Stimulated activated CD8-positive, alpha-beta memory T cell treated with anti-CD3 and anti-CD28 coated beads, Interleukin-4, amount 100 ng/mL, for 1 hour (primary cell): Measurements from ENCODE around the gene SMARCE1.

Source experiments
- DNase-seq, 2 donors: peaks; one replicate each; pipeline ENCODE4 v3.0.0-alpha.2; 2020; ENCODE audit warnings: low read depth in 2 of 2, low spot score in 1 of 2

The SMARCE1 gene

DNA sequence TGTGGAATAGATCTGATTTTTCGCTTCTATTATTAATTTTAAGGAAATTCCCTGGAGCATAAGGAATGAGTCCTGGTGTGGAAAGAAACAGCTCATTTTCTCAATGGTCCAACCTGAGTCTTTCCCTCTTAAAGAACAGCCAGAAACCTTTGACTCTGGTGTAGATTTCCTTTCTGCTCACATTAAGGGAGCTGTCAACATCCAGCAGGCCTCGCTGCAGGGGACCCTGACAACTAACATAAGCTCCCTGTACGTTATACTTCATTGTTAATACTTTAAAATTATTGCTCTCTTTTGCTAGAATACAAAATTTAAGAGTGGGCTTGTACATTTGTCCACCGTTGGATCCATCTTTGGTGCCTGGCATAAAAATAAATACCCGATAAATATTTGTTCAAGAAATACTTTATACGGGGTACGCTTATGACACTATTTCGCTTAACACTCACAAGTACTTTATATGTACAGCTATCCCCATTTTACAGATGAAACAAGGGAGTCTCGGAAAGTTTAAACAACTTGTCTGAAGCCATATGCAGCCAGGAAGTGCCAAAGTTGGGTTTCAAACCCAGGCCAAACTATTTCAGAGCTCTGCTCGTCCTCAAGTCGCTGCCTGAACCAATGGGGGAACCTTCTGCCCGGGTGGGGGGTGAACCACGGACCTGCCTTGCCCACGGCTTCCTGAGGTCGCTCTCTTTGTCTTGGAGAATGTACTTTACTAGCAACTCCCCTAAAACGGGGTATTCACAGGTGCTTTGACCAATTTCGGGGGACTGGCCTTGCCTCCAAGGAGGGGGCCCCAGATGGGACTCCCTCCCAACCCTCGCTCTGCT is 611 bp downstream of the SMARCE1 start:
- DNase-seq, result no peak

DNA sequence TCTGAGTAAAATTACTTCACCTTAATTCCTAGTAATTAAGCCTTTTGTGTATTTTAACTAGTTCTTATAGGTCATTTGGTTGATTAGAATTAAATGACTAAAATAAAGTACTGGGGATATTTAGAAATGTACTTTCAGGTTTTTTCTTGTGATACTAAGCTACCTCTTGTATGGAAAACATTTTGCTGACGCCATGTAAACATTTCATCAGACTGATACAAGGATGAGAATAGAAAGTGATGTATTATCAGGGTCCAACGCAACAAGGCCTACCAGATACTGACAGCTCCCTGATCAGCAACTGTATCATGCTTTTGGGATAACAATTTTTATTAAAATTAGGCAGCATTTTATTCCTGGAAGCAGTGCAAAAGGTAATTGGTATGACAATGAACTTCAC is 1.7 kb downstream of the SMARCE1 start:
- DNase-seq, result no peak

DNA sequence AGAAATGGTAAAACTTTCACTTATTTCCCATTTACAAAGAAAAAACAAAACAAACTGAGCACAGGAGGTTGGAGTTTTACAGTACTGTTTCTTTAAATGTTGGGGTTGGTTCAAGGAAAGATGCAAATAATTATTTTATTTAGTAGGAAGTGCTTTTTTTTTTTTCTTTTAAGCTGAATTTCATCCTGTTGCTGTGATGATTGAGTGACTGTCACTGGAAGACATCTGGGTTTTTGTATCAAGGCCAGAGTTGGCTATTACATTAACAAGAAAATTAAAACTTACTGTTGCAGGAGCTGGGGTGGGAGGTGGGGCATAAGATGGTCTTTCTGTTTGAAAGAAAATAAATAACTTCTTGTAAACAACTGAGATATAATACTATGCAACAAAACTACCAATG is 2.3 kb downstream of the SMARCE1 start:
- no peak for DNase-seq

DNA sequence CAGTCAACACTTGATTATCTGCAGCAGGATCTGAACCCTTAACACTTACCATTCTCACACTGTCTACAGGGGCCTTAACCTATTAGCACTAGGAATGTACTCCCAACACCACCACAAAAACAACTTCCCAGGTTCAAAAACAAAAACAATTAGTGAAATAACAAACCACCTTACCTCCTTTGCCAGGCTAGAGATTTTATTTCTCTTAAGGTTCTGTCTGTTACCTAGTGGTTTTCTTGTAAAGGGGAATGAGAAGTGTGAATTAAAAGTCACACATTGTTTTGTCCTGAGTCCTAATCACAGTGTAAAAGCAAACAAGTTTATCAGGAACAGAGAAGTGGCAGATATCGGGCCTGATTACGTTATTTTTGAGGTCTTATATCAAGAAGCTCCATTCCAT is 9.7 kb downstream of the SMARCE1 start:
- DNase-seq, result no peak

DNA sequence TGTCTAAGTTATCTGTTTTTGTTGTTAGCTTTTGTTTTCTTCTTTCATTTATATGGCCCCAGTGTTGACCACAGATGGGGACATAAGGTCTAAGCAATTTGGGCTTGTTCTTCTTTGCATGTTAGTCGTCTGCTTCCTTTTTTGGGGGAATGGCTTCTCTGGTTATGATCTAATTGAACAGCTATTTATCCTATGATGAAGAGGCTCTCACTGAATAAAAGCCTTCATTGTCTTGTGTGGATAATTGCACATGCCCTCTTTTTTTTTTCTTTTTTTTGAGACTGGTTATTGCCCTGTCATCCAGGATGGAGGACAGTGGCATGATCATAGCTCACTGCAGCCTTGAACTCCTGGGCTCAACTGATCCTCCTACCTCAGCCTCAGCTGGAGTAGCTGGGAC is 13.7 kb downstream of the SMARCE1 start:
- no peak for DNase-seq

DNA sequence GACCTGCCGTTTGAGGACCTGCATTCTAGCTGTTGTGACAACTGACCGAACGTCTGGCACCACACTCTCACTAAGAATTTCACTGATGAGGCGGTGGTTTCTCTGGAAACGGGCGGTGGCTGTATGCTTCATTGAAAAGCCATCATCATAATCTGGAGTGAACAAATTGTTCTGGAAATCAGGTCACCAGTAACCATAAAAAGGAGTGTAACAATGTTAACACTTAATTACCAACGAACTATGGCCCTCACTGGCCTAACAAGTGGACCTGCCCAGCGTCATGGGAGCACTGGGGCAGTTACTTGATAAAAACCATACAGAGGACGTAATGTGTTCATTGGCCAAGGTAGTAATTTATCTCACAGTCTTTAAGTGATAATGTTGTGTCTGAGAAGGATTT is 15.4 kb downstream of the SMARCE1 start:
- no peak for DNase-seq

DNA sequence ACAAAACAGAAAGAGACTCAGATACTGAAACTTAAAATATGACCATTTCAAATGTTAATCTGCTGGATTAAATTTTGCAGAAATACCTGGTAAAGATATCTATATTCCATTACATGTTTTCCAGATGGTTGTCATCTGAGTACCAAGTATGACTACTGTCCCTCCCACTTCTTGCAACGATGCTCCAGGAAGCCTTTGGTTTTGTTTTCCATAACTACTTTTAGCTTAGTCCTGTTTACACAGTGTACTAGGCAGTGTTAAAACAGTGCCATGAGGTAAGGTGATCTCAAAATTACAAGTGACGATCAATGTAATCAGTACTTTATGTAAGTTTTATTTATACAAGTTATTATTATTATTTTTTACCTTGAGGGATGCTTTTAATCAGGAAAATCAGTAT is 17.8 kb downstream of the SMARCE1 start:
- DNase-seq, result no peak

DNA sequence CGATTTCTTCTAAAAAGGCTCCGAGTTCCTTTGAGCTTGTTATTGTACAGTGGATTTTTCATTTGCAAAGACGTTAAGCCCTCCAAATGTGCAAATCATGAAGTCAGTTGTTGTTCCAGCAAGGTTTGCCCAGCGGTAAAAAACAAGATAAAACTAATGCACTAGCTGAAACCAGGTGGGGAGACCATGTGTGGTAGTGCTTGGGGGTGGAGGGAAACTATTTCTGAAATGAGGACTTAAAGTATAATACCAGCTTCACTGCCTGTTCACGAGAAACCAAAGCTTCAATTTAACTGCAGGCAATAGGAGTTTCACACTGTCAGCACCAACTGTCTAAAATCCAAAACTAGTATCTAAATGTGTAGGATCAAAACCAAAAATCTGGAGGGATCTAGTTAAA is 22.3 kb downstream of the SMARCE1 start:
- no peak for DNase-seq

DNA sequence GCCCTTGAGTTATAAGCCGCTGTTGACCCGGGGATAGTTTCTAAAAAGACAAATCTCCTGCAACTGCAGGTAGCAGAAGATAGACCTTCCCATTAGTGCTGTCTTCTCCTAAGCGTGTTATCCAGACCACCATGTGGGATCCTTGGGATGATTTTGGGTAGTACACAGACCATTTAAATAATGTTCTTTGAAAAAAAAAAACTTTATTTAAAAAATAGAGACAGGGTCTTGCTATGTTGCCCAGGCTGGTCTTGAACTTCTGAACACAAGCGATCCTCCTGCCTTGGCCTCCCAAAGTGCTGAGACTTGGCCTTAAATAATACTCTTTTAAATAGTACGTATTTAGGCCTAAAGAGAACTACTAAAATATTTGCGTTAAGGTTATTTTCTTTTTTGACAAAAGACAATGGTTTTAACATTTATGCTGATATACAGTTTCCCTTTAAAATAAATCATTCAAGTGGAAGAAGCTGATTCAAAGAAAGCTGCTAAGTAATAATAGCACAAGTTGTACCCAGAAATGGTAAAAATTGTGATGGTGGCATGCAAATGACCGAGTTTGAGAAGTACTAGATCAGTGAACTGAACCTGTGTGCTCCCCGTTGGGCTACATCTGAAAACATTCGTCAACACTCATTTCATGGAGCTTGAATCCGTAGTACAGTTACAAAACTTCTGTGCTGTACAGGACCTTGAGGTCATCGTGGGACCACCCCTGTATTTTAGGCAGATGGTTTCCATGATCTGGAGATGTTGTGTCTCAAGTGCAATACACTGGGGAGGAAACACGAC is 24.0 kb downstream of the SMARCE1 start:
- DNase-seq, result no peak

DNA sequence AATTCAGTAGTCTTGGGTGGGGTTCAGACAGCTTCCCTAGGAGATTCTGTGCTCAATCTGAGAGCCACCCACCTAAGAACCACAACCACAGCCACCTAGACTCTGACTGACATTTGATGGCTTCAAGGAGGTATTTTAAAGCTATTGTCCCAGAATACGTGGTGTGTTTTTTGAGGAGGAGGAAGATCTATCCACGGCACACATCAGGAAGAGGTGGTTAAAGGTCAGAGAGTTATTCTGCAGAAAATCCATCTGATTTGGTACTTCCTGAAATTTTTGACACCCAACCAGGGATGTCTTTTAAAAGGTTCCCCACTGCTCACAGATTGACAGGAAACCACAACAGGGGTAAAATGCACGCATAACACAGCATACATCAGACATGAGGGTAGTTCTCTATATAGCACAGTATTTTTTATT is 25.1 kb downstream of the SMARCE1 start:
- no peak for DNase-seq

DNA sequence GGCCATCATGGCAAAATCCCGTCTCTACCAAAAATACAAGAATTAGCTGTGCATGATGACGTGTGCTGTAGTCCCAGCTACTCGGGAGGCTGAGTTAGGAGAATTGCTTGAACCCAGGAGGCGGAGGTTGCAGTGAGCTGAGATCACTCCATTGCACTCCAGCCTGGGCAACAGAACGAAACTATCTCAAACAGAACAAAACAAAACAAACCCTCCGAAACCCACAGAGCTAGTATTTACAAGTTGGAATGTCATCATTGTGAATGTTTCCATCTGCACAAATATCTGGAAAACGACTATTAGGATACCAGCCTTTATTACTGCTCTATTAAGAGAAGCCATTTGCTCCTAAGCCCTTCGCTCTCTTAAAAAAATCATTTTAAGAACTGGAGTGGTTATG is 26.0 kb downstream of the SMARCE1 start:
- DNase-seq, result no peak

DNA sequence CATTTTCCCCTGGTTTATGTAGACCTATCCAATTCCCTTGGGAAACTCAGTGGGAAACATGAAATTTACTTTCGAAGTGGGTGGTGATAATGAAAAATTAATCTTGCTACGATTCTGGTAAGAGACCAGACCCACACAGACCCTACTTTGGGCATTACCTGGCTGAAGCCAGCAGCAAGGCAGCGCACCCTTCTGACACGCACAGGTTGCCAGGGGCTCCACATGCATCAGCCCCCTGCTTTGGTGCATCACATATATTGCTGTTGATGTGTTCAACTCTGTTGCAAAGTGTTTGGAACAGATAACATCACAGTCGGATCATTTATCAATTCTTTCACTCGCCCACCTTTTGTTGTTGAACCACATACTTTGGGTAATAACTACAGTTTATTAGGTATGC is 26.6 kb downstream of the SMARCE1 start:
- no peak for DNase-seq

DNA sequence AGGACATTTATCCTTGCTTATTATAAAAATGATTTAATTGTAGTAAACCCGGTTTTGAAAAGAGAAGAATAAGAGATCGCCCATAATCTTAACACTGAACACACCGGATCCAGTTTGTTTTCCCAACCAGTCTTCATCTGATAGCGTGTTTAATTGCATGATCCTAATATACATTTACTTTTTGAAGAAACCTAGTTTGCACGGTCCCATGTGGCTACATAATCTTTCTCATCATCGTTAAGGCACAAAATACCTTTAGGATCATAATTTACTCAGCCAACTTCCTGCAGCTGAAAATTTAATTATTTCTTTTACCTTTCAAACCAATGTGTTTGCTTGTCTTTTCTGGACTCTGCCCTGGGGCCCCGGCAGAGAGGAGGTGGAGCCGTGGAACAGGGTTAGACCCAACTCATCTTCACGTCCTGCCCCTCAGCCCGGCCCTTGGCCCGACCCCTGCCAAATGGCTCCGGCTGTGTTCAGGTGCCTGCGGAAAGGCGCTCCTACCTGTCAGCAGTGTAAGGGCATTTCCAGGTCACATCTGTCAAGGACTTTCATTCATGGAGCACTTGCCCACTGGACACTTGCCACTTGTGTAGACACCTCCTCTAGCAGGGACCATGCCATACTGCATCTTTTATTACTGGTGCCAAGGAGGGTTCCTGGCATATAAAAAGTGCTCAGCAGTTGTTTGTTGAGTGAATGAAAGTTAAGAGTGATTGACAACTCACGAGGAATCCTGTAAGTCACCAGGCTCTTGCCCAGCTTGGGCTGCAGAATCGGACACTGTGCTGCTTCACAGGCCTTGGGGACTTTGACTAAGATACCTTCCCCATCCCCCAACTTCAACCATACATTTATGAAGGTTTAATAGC is 28.6 kb downstream of the SMARCE1 start:
- DNase-seq, result no peak

DNA sequence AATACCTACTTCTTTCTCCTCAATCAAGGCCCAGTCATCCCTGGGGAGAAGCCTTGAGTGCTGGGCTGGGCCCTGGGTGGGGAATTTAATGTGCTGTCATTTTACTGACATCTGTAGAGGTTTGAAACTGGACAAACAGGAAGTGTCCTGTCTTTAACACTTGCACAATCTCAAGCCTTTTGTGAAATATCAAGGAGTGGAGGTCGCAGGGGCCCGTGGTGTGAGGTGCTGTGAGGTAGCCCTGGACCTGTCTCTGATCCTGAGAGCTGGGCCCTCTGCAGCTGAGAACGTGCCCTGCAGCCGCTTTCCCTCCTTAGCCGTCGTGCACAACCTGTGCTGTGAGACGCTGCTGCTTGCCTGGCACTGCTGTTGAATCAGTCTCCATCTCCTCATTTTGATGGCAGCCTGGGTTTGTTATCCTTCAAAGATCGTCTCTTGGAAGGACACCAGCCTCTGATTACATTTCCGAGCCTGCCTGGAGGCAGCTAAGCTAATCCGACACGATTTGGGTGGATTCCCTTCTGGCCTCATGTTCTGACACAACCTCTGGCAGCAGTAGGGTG is 29.9 kb downstream of the SMARCE1 start:
- no peak for DNase-seq

DNA sequence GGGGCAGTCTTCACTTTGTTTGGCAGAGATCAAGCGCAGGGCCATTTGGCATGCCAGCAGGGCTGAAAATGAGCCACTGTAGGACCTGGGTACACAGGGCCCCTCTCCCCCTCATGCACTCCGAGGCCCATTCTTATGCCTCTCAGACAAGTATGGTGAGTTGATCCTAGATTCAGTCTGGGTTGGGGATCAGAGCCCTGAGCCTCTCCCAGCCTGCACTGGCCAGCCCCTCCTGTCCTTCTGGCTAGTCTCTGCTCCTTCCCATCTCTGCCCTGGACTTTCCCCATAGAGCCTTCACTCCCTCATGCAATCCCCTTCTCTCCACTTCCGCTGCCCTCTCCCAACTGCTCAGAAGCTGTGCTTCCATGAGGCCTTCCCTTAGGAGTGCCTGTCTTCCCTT is 31.0 kb downstream of the SMARCE1 start:
- no peak for DNase-seq

DNA sequence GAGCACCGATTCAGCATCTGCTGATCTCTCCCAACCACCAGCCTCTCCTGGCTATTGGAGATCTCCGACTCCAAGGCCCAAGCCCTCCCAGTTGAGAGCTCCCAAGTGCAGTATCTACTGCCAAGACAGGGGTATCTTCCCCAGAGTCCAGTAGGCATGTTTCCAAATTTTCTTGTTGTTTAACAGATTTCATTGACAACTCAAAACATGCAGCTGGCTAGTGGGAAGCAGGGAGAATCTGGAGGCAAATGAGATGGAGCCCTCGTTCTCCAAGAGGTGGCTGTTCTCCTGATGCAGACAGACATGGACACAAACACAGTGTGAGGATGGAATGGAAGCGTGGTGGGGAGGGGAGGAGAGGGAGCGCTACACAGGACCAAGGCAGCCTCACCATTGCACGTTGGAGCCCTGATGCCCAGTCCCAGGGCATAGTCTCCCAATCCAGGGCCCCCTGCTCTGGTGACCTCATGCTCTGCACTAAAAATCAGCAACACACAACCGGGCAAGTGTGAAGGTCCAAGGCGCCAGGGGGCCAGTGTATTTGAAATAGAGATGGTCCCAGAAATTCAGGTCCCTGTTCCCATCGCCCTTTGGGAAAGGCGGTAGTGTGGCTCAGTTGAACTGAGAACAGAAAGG is 31.7 kb downstream of the SMARCE1 start:
- DNase-seq, result no peak

DNA sequence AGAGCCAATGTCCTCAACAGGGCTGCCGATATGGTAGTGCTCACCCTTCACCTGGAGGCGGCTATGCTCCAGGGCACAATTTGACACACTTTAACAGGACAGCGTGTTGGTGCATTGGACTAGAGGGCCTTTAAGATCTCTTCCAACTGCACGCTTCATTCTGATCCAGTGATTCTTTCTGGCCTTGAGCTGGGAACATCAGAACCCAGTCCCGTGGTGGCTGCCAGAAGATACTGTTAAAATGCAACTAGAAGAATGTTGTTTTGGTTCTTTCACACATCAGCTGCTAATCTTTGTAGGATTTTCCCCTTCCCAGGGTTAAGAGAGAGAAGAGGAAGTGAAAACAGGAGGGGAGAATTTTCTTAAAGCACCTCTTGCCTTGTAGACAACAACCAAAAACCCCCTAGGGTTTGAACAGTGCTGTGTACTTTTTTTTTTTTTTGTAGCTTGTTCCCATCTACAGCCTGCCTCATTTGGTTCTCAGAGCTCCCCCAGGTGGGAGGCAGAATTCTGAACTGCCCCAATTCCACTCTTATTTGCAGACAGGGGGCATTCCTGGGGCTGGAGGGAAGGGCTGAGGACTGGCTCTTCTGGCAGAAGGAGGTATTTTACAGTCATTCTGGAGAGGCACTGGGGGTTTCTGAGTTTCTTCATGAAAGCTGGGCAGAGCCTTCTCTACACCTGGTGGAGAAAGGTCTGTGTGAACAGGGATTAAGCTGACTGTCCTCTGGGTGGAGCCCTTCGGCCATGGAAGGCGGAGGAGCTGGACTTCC is 32.4 kb downstream of the SMARCE1 start:
- no peak for DNase-seq

DNA sequence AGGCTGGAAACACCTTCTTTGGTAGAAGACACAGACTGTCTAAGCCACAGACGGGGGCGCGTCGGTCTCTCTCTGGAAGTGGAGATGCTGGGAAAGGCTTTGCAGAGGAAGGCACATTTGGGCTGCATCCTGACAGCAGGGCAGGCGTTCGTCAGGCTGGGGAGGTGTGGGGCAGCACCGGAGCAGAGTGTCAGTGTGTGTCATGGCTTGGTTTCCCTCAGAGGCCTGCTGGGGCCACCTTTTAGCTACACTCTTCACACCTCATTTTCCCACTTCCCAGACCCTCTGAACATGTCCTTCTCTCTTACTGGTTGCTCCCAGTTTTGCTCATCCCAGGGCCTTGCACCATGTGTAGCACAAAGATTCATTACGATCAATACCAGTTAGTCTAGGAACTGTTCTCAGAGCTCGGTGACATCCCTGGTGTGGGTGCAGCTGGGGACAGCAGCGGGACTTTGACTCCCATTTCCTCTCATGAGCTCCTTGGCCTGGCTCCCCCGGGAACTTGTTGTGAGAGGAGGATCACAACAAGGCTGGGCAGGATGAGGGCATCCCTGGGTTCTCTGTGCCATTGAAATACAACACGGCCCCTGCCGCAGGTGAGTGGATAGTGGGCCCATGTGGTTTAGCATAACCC is 33.1 kb downstream of the SMARCE1 start:
- no peak for DNase-seq

DNA sequence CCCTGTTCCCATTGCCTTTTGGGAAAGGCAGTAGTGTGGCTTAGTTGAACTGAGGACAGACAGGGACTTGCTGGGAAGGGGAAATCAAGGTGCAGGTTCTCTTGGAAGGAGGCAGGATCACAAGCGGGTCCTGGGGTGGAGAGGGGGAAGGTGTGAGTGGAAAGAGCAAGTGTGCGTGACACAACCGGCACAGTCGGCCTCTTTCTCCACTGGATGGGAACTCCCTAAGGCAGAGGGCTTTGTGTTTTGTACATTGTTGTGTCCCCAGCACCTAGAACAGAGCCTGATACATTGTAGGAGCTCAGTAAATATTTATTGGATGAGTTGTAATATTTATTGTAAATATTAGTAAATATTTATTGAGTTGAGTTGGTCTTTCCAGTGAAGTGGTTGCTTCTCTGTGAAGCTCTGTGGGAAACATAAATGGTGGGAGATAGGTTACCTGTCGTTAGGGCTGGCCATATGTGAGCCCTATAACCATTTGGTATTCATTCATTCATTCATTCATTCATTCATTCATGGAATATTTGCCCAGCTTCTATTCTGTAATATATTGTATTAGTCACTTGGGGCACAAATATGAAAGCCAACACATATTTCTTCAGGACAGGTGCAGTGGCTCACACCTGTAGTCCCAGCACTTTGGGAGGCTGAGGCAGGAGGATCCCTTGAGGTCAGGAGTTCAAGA is 34.0 kb downstream of the SMARCE1 start:
- DNase-seq, result no peak
